H9 (cell line): Measurements from ENCODE around the gene CNRIP1. TPM values are rescaled to one million over a fixed set of nuclear protein-coding genes. Genes with fewer than 3 reads are reported as not detected.

Experiments
- DNase-seq: peaks from one replicate; pipeline ENCODE4 v3.0.0-alpha.2; 2017
- H2AFZ ChIP-seq: one replicate; pipeline ENCODE4 v1.6.1; 2013; ENCODE audit warnings: mild to moderate bottlenecking, low read length, control low read depth, moderate library complexity
- H2AK5ac ChIP-seq: 2 replicates; pipeline ENCODE4 v1.6.1; 2013; ENCODE audit warnings: low read length, control low read depth, mixed read lengths; ENCODE audit not compliant: insufficient read length
- H2BK120ac ChIP-seq: one replicate; pipeline ENCODE4 v1.6.1; 2013; ENCODE audit warnings: low read depth, mild to moderate bottlenecking, low read length, control low read depth, inconsistent platforms; ENCODE audit not compliant: poor library complexity, severe bottlenecking
- H2BK12ac ChIP-seq: 2 replicates; pipeline ENCODE4 v1.6.1; 2013; ENCODE audit warnings: low read length, control low read depth, mixed read lengths, low read depth; ENCODE audit not compliant: insufficient read length
- H2BK15ac ChIP-seq: 2 replicates; pipeline ENCODE4 v1.6.1; 2013; ENCODE audit warnings: low read depth, low read length, control low read depth
- H2BK20ac ChIP-seq: one replicate; pipeline ENCODE4 v1.6.1; 2013; ENCODE audit warnings: low read depth, mild to moderate bottlenecking, low read length, control low read depth, inconsistent platforms; ENCODE audit not compliant: poor library complexity, severe bottlenecking
- H2BK5ac ChIP-seq: 2 replicates; pipeline ENCODE4 v1.6.1; 2013; ENCODE audit warnings: low read length, control low read depth, mixed read lengths; ENCODE audit not compliant: insufficient read length
- H3K14ac ChIP-seq: 2 replicates; pipeline ENCODE4 v1.6.1; 2013; ENCODE audit warnings: low read length, control low read depth; ENCODE audit not compliant: insufficient read depth
- H3K18ac ChIP-seq: 2 replicates; pipeline ENCODE4 v1.6.1; 2013; ENCODE audit warnings: low read depth, mild to moderate bottlenecking, mixed read lengths, low read length, control low read depth; ENCODE audit not compliant: insufficient read length
- H3K23ac ChIP-seq: 2 replicates; pipeline ENCODE4 v1.6.1; 2013; ENCODE audit warnings: low read length, control low read depth, mixed read lengths, low read depth; ENCODE audit not compliant: insufficient read length
- H3K23me2 ChIP-seq: 2 replicates; pipeline ENCODE4 v1.6.1; 2013; ENCODE audit warnings: low read depth, mild to moderate bottlenecking, mixed read lengths, low read length, control low read depth; ENCODE audit not compliant: insufficient read length, poor library complexity, severe bottlenecking
- H3K27ac ChIP-seq: 2 replicates; pipeline ENCODE4 v1.5.1; 2013; ENCODE audit warnings: low read length, control low read depth, mixed read lengths, low read depth; ENCODE audit not compliant: insufficient read length
- H3K27me3 ChIP-seq: 2 replicates; pipeline ENCODE4 v1.6.1; 2013; ENCODE audit warnings: low read length, control low read depth, inconsistent platforms; ENCODE audit not compliant: insufficient read depth
- H3K4ac ChIP-seq: 2 replicates; pipeline ENCODE4 v1.6.1; 2013; ENCODE audit warnings: low read depth, mild to moderate bottlenecking, control low read depth, inconsistent platforms, low read length, moderate library complexity
- H3K4me1 ChIP-seq: 2 replicates; pipeline ENCODE4 v1.6.1; 2013; ENCODE audit warnings: low read length, control low read depth, inconsistent platforms; ENCODE audit not compliant: insufficient read depth
- H3K4me2 ChIP-seq: 2 replicates; pipeline ENCODE4 v1.6.1; 2013; ENCODE audit warnings: low read length, control low read depth, mixed read lengths; ENCODE audit not compliant: insufficient read length, insufficient read depth
- H3K56ac ChIP-seq: 2 replicates; pipeline ENCODE4 v1.6.1; 2013; ENCODE audit warnings: low read depth, mild to moderate bottlenecking, mixed read lengths, low read length, control low read depth; ENCODE audit not compliant: insufficient read length
- H3K79me1 ChIP-seq: 2 replicates; pipeline ENCODE4 v1.6.1; 2013; ENCODE audit warnings: low read depth, mild to moderate bottlenecking, moderate library complexity, low read length, control low read depth, inconsistent platforms; ENCODE audit not compliant: insufficient read depth, poor library complexity, severe bottlenecking
- H3K79me2 ChIP-seq: 2 replicates; pipeline ENCODE4 v1.6.1; 2013; ENCODE audit warnings: low read length, control low read depth, inconsistent platforms; ENCODE audit not compliant: insufficient read depth
- H3K9ac ChIP-seq: 2 replicates; pipeline ENCODE4 v1.6.1; 2013; ENCODE audit warnings: low read length, control low read depth, mixed read lengths; ENCODE audit not compliant: insufficient read length; ENCODE audit errors: extremely low read depth
- H3K9me3 ChIP-seq: one replicate; pipeline ENCODE4 v1.6.1; 2013; ENCODE audit warnings: low read depth, low read length, inconsistent platforms; ENCODE audit not compliant: control insufficient read depth
- H3T11ph ChIP-seq: one replicate; pipeline ENCODE4 v1.6.1; 2013; ENCODE audit warnings: mild to moderate bottlenecking, low read length, control low read depth, inconsistent platforms
- H4K20me1 ChIP-seq: one replicate; pipeline ENCODE4 v1.6.1; 2013; ENCODE audit not compliant: control insufficient read depth, insufficient read length, insufficient read depth
- H4K5ac ChIP-seq: 2 replicates; pipeline ENCODE4 v1.6.1; 2013; ENCODE audit warnings: low read depth, mild to moderate bottlenecking, mixed read lengths, low read length, control low read depth; ENCODE audit not compliant: insufficient read length
- H4K8ac ChIP-seq: replicated peaks from 2 replicates; pipeline ENCODE4 v1.6.1; 2013; ENCODE audit warnings: low read length, control low read depth, mixed read lengths, low read depth; ENCODE audit not compliant: insufficient read length
- H4K91ac ChIP-seq: 2 replicates; pipeline ENCODE4 v1.6.1; 2013; ENCODE audit warnings: low read depth, mild to moderate bottlenecking, moderate library complexity, mixed read lengths, low read length, control low read depth; ENCODE audit not compliant: insufficient read length
- H3K27ac Mint-ChIP-seq, 3 experiments: 2 replicates in 2 of 3; 3 replicates in 1 of 3; pipeline ENCODE4 v1.8.0; 2020 to 2021; ENCODE audit warnings: mixed read lengths in 3 of 3, mild to moderate bottlenecking in 1 of 3, moderate library complexity in 1 of 3
- H3K27me3 Mint-ChIP-seq: 2 replicates; pipeline ENCODE4 v1.8.0; 2021; ENCODE audit warnings: low read depth, mild to moderate bottlenecking, moderate library complexity, mixed read lengths
- H3K36me3 Mint-ChIP-seq, 3 experiments: 2 replicates in 2 of 3; 3 replicates in 1 of 3; pipeline ENCODE4 v1.8.0; 2020 to 2021; ENCODE audit warnings: low read depth in 3 of 3, mixed read lengths in 3 of 3; ENCODE audit not compliant: insufficient read depth in 1 of 3
- H3K4me1 Mint-ChIP-seq, 2 experiments: 2 replicates each; pipeline ENCODE4 v1.8.0; 2020; ENCODE audit warnings: mixed read lengths in 2 of 2
- H3K4me3 Mint-ChIP-seq, 2 experiments: 2 replicates in 1 of 2; 3 replicates in 1 of 2; pipeline ENCODE4 v1.8.0; 2020 to 2021; ENCODE audit warnings: mild to moderate bottlenecking in 2 of 2, mixed read lengths in 2 of 2, moderate library complexity in 1 of 2
- H3K9me3 Mint-ChIP-seq, 2 experiments: 2 replicates in 1 of 2; 3 replicates in 1 of 2; pipeline ENCODE4 v1.8.0; 2020; ENCODE audit warnings: mild to moderate bottlenecking in 2 of 2, mixed read lengths in 2 of 2, moderate library complexity in 1 of 2
- CTCF ChIP-seq: fragments of 200-600 bp; sonication (generic); conservative IDR thresholded peaks from 3 replicates; pipeline ENCODE4 v1.8.0; 2021; ENCODE audit warnings: antibody characterized with exemption, mild to moderate bottlenecking
- WGBS: extraction: QIAGEN DNeasy Blood & Tissue Kit; methylation state at CpG from one replicate; pipeline ENCODE4 v1.1.7; 2013; ENCODE audit warnings: missing lambda C conversion rate, low lambda C conversion rate, mixed read lengths; ENCODE audit not compliant: insufficient read length; ENCODE audit errors: extremely low coverage; 5-methylcytosine and 5-hydroxymethylcytosine counted together
- total RNA-seq: library from RNA; stranded (reverse); gene quantifications from 2 replicates; pipeline ENCODE4 v1.2.1, GENCODE V29; 2021

Gene CNRIP1
- total RNA-seq, 1 experiment from 2014 or later, result 0.70 TPM

GRCh38 chr2:68303033-68303901 lies 16.5 kb downstream of the CNRIP1 start:
- H3K36me3 Mint-ChIP-seq, result no peaks in the 10 kb centered on the region
- H3K4me3 Mint-ChIP-seq, result no peak overlapping the region
- H2BK5ac ChIP-seq, result no peak overlapping the region
- H4K91ac ChIP-seq, result no peak overlapping the region
- no peaks in the 10 kb centered on the region for H3K23me2 ChIP-seq
- H3K9me3 ChIP-seq, result no peaks in the 10 kb centered on the region
- no peaks in the 10 kb centered on the region for H4K20me1 ChIP-seq
- H3K14ac ChIP-seq, result no peak overlapping the region
- no peak overlapping the region for H2BK20ac ChIP-seq
- no peak overlapping the region for H2BK15ac ChIP-seq
- no peak overlapping the region for H3K23ac ChIP-seq
- H4K8ac ChIP-seq, result no peak overlapping the region
- H3K4me2 ChIP-seq, result no peak overlapping the region
- TF ChIP-seq CTCF, result no peak
- H3K4ac ChIP-seq, result no peak overlapping the region
- H3K9ac ChIP-seq, result no peak overlapping the region
- H3K79me2 ChIP-seq, result no peaks in the 10 kb centered on the region
- no peak for DNase-seq
- no peak overlapping the region for H2BK120ac ChIP-seq
- no peaks in the 10 kb centered on the region for H3K27me3 ChIP-seq
- H3K56ac ChIP-seq, result no peak overlapping the region
- no CpG with 5 or more reads among the region's 12 CpGs for WGBS
- no peak overlapping the region for H3K27ac Mint-ChIP-seq
- H3K79me1 ChIP-seq, result no peaks in the 10 kb centered on the region
- no peak overlapping the region for H3T11ph ChIP-seq
- no peaks in the 10 kb centered on the region for H3K4me1 Mint-ChIP-seq
- H3K18ac ChIP-seq, result no peak overlapping the region
- H3K4me1 ChIP-seq, result no peaks in the 10 kb centered on the region
- no peaks in the 10 kb centered on the region; the same call in 1 of the 2 replicates for H3K27me3 Mint-ChIP-seq
- no peak overlapping the region for H2BK12ac ChIP-seq
- no peak overlapping the region for H2AK5ac ChIP-seq
- H2AFZ ChIP-seq, result no peak overlapping the region
- no peaks in the 10 kb centered on the region for H3K9me3 Mint-ChIP-seq
- no peak overlapping the region for H3K27ac ChIP-seq
- H4K5ac ChIP-seq, result no peak overlapping the region
